HG03280 (cell line): Measurements from ENCODE around the gene PLEKHB2.
"Not testable (repeated sequence)": the region's sequence is repeated elsewhere in the genome, so short reads cannot be mapped to it uniquely, and the experiment has no call there.

Source experiments
- ATAC-seq: cut with Tn5 transposase; IDR thresholded peaks from one replicate; pipeline ENCODE4 v1.9.1; 2021; ENCODE audit warnings: mild to moderate bottlenecking, moderate library complexity; ENCODE audit not compliant: unreplicated experiment

PLEKHB2 gene

GRCh38 chr2:131142849-131143248, 37.7 kb downstream of the PLEKHB2 start:
- ATAC-seq = no peak

- no peak for ATAC-seq
Observed at GRCh38 chr2:131143803-131144202, 38.7 kb downstream of the PLEKHB2 start.

GRCh38 chr2:131145040-131145439, 39.9 kb downstream of the PLEKHB2 start:
- ATAC-seq = peak; percentile 53

- ATAC-seq = no peak
Observed at GRCh38 chr2:131146231-131146630, 41.1 kb downstream of the PLEKHB2 start.

GRCh38 chr2:131146749-131147148, 41.6 kb downstream of the PLEKHB2 start:
- no peak for ATAC-seq

- ATAC-seq = no peak
Observed at GRCh38 chr2:131148426-131148825, 43.3 kb downstream of the PLEKHB2 start.

- not testable (repeated sequence) for ATAC-seq
Observed at GRCh38 chr2:131150109-131150508, 45.0 kb downstream of the PLEKHB2 start.

- no peak for ATAC-seq
Observed at GRCh38 chr2:131151398-131151797, 46.3 kb downstream of the PLEKHB2 start.

GRCh38 chr2:131152074-131152473, 46.9 kb downstream of the PLEKHB2 start:
- ATAC-seq = no peak

- ATAC-seq = peak; percentile 9
Observed at GRCh38 chr2:131153529-131153928, 48.4 kb downstream of the PLEKHB2 start.

- peak; percentile 84 for ATAC-seq
Observed at GRCh38 chr2:131154071-131154531, 49.0 kb downstream of the PLEKHB2 start.

- no peak for ATAC-seq
Observed at GRCh38 chr2:131154647-131155046, 49.5 kb downstream of the PLEKHB2 start.

GRCh38 chr2:131155208-131155855, 50.2 kb downstream of the PLEKHB2 start:
- no peak for ATAC-seq

- no peak for ATAC-seq
Observed at GRCh38 chr2:131156452-131157149, 51.5 kb downstream of the PLEKHB2 start.

GRCh38 chr2:131165562-131165961, 60.4 kb downstream of the PLEKHB2 start:
- ATAC-seq = not testable (repeated sequence)

- ATAC-seq = no peak
Observed at GRCh38 chr2:131168538-131168937, 63.4 kb downstream of the PLEKHB2 start.

GRCh38 chr2:131178050-131178449, 72.9 kb downstream of the PLEKHB2 start:
- ATAC-seq = not testable (repeated sequence)

GRCh38 chr2:131178721-131179418, 73.7 kb downstream of the PLEKHB2 start:
- ATAC-seq = not testable (repeated sequence)

GRCh38 chr2:131181451-131181850, 76.3 kb downstream of the PLEKHB2 start:
- not testable (repeated sequence) for ATAC-seq

- ATAC-seq = not testable (repeated sequence)
Observed at GRCh38 chr2:131193421-131193820, 88.3 kb downstream of the PLEKHB2 start.

- not testable (repeated sequence) for ATAC-seq
Observed at GRCh38 chr2:131196186-131196585, 91.0 kb downstream of the PLEKHB2 start.
